GM12875 (cell line): Measurements from ENCODE around the gene ECE2.

Source experiments
- H3K4me3 ChIP-seq: one replicate; pipeline ENCODE4 v1.5.1; 2011; ENCODE audit warnings: low read depth, low read length, control low read depth
- CTCF ChIP-seq: IDR thresholded peaks from 2 replicates; pipeline ENCODE4 v1.5.1; 2011; ENCODE audit warnings: low read depth, mild to moderate bottlenecking, control low read depth, inconsistent platforms, low read length, moderate library complexity, borderline replicate concordance; ENCODE audit not compliant: insufficient read depth

The ECE2 gene

GRCh38 chr3:184333700-184334099 lies 57.9 kb downstream of the ECE2 start:
- no peak for TF ChIP-seq CTCF

GRCh38 chr3:184334470-184335158 lies 58.8 kb downstream of the ECE2 start:
- TF ChIP-seq CTCF = no peak

More at GRCh38 chr3:184333700-184334099, 57.9 kb downstream of the ECE2 start:
- no peak overlapping the region for H3K4me3 ChIP-seq

GRCh38 chr3:184335291-184335660 lies 59.5 kb downstream of the ECE2 start:
- TF ChIP-seq CTCF = no peak
- no peak overlapping the region for H3K4me3 ChIP-seq

More at GRCh38 chr3:184334470-184335158, 58.8 kb downstream of the ECE2 start:
- no peak overlapping the region for H3K4me3 ChIP-seq

DNA sequence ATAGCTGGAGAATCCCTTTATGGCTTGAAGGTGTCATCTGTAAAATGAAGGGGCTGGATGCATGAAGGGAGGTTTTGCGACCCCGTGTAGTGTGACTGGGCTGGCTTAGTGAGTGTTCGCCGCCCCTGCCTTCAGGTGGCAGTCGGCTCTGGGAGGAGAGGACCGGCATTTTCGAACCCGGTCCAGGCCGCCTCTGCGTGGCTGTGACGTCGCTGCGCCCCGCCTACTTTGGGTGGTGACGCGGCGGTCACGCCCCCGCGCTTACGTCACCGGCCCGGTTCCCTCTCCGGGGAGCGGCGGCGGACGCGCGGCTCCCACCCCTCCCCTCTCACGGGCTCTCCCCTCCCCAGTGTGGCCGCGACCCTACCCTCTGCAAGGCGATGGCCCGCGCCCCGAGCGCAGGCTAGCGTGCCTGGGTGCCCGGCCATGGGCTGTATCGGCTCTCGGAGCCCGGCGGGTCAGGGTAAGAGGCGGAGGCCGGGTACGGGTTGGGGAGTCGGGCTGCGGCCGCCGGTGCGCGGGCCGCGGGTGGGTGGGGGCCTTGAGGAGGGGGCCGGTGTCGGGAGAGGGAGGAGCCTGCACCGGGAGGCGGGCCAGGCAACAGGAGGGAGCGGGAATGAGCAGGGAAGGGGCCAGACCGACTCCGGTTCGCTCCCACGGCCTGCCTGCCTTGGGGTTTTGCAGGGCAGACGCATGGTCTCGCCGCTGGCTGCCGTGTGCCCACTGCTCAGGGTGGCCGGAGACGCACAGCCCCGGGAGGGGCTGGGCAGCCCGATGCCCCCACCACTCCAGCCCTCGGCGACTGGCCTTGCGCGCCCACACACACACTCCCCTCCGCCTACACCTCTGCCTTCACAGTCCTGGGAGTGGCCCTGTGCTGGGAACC lies 60.1 kb downstream of the ECE2 start:
- peak overlapping the region; percentile 46 for H3K4me3 ChIP-seq
- no peak for TF ChIP-seq CTCF

GRCh38 chr3:184336547-184337398 lies 61.0 kb downstream of the ECE2 start:
- no peak for TF ChIP-seq CTCF
- H3K4me3 ChIP-seq = peak overlapping the region; percentile 46

DNA sequence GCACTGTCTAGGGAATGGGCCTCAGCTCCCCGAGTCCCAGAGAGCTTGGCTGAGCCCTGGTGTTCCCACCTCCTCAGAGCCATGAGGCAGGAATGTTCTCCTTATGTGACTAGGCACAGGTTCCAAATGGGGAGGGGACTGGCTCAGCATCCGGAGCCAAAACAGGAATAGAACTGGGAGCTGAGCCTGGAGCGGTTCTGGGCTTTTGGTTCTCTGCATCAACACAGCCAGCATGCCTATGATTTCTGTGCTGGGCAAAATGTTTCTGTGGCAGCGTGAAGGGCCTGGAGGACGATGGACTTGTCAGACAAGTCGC lies 61.5 kb downstream of the ECE2 start, which contains the start of gene FAM131A:
Gene FAM131A (plus strand): TSS at position 202 of the 316 bp plus-strand sequence. CDS start 31 bp downstream, at position 233.
- H3K4me3 ChIP-seq = no peak within 1 kb of the TSS
- no peak for TF ChIP-seq CTCF
